IMR-90 (cell line): ENCODE data around the gene ANKRD35. TPM values are rescaled to one million over a fixed set of nuclear protein-coding genes. Genes with fewer than 3 reads are reported as not detected.

Experiments
- ATAC-seq: fragments of 200-7000 bp; cut with Tn5 transposase; 2 replicates; pipeline ENCODE4 v1.9.1; 2020; ENCODE audit warnings: low read depth, mild to moderate bottlenecking, moderate library complexity
- BruUV-seq: library from RNA; stranded (reverse); fragments of 400-500 nt; replicated peaks from 2 replicates; lab custom pipeline; 2021; lab: Mats Ljungman, UMichigan
- CTCF ChIA-PET: fragments of 300-600 bp; formaldehyde crosslinking; extraction: SDS; loops from one replicate; lab custom pipeline; 2021; ENCODE audit warnings: antibody characterized with exemption; lab: Yijun Ruan, JAX
- POLR2A ChIA-PET: fragments of 300-600 bp; sonication (Branson Sonifier 250); formaldehyde crosslinking; loops from one replicate; lab custom pipeline; 2022; ENCODE audit warnings: antibody characterized with exemption; ENCODE audit not compliant: unreplicated experiment; lab: Charles Lee
- DNase-seq: peaks from one replicate; pipeline ENCODE4 v3.0.0; 2013
- H2AFZ ChIP-seq: replicated peaks from 2 replicates; pipeline ENCODE3; 2013; ENCODE audit warnings: low read length, mild to moderate bottlenecking; ENCODE audit not compliant: poor library complexity
- H2AK5ac ChIP-seq: 2 replicates; pipeline ENCODE4 v1.6.1; 2013; ENCODE audit warnings: low read depth, low read length, inconsistent platforms
- H2AK9ac ChIP-seq: replicated peaks from 2 replicates; pipeline ENCODE3; 2013; ENCODE audit warnings: mild to moderate bottlenecking, low read depth, low read length, moderate library complexity; ENCODE audit not compliant: poor library complexity
- H2BK120ac ChIP-seq: 2 replicates; pipeline ENCODE4 v1.6.1; 2013; ENCODE audit warnings: low read depth, low read length, inconsistent platforms
- H2BK15ac ChIP-seq: 3 replicates; pipeline ENCODE4 v1.6.1; 2013; ENCODE audit warnings: low read depth, low read length, inconsistent platforms
- H2BK20ac ChIP-seq: 2 replicates; pipeline ENCODE4 v1.6.1; 2013; ENCODE audit warnings: low read depth, mild to moderate bottlenecking, inconsistent platforms, low read length, moderate library complexity
- H2BK5ac ChIP-seq: 2 replicates; pipeline ENCODE4 v1.6.1; 2013; ENCODE audit warnings: mild to moderate bottlenecking, low read depth, low read length, inconsistent platforms; ENCODE audit not compliant: poor library complexity, severe bottlenecking
- H3K14ac ChIP-seq: replicated peaks from 2 replicates; pipeline ENCODE4 v1.6.1; 2013; ENCODE audit warnings: low read depth, low read length, inconsistent platforms
- H3K18ac ChIP-seq: 2 replicates; pipeline ENCODE4 v1.6.1; 2013; ENCODE audit warnings: low read depth, low read length, control low read depth
- H3K23ac ChIP-seq: 2 replicates; pipeline ENCODE4 v1.6.1; 2013; ENCODE audit warnings: low read depth, low read length, inconsistent platforms
- H3K27ac ChIP-seq: 2 replicates; pipeline ENCODE4 v1.5.1; 2013; ENCODE audit warnings: mild to moderate bottlenecking, control low read depth, low read length; ENCODE audit not compliant: insufficient read depth
- H3K27me3 ChIP-seq: 2 replicates; pipeline ENCODE4 v1.6.1; 2013; ENCODE audit warnings: low read length; ENCODE audit not compliant: control insufficient read depth, insufficient read depth
- H3K36me3 ChIP-seq: 2 replicates; pipeline ENCODE4 v1.6.1; 2013; ENCODE audit warnings: low read length, mixed read lengths; ENCODE audit not compliant: control insufficient read depth, insufficient read depth
- H3K4ac ChIP-seq: 2 replicates; pipeline ENCODE4 v1.6.1; 2013; ENCODE audit warnings: low read depth, low read length, inconsistent platforms
- H3K4me1 ChIP-seq: 2 replicates; pipeline ENCODE4 v1.6.1; 2013; ENCODE audit warnings: low read length, mixed read lengths; ENCODE audit not compliant: control insufficient read depth, insufficient read depth
- H3K4me2 ChIP-seq: 2 replicates; pipeline ENCODE4 v1.6.1; 2013; ENCODE audit warnings: low read depth, mild to moderate bottlenecking, control low read depth, low read length, moderate library complexity
- H3K4me3 ChIP-seq: 2 replicates; pipeline ENCODE4 v1.5.1; 2013; ENCODE audit warnings: low read depth, mild to moderate bottlenecking, control low read depth, low read length, moderate library complexity; ENCODE audit not compliant: insufficient read depth
- H3K56ac ChIP-seq: 2 replicates; pipeline ENCODE4 v1.6.1; 2013; ENCODE audit warnings: low read length, inconsistent platforms; ENCODE audit not compliant: insufficient read depth; ENCODE audit errors: extremely low read depth
- H3K79me1 ChIP-seq, 2 experiments: 2 replicates each; pipeline ENCODE4 v1.6.1; 2013; ENCODE audit warnings: low read length in 2 of 2, inconsistent platforms in 1 of 2, low read depth in 1 of 2
- H3K9ac ChIP-seq: 2 replicates; pipeline ENCODE4 v1.6.1; 2013; ENCODE audit warnings: low read depth, low read length, control low read depth
- H3K9me1 ChIP-seq: 2 replicates; pipeline ENCODE4 v1.6.1; 2013; ENCODE audit warnings: low read length, inconsistent platforms; ENCODE audit not compliant: insufficient read depth
- H3K9me3 ChIP-seq: 2 replicates; pipeline ENCODE4 v1.6.1; 2013; ENCODE audit warnings: low read length; ENCODE audit not compliant: control insufficient read depth, insufficient read depth
- H4K20me1 ChIP-seq: 2 replicates; pipeline ENCODE4 v1.6.1; 2013; ENCODE audit warnings: low read length, inconsistent platforms; ENCODE audit not compliant: insufficient read depth
- H4K5ac ChIP-seq: 2 replicates; pipeline ENCODE4 v1.6.1; 2013; ENCODE audit warnings: mild to moderate bottlenecking, low read depth, low read length, control low read depth
- H4K8ac ChIP-seq, 2 experiments: 2 replicates each; pipeline ENCODE4 v1.6.1; 2013; ENCODE audit warnings: low read depth in 2 of 2, low read length in 2 of 2, control low read depth in 1 of 2, inconsistent platforms in 1 of 2
- H4K91ac ChIP-seq: 2 replicates; pipeline ENCODE4 v1.6.1; 2013; ENCODE audit warnings: low read depth, low read length, inconsistent platforms; ENCODE audit not compliant: insufficient read depth
- BHLHE40 ChIP-seq: fragments of 150-350 bp; IDR thresholded peaks from 2 replicates; pipeline ENCODE4 v1.6.1; 2016; ENCODE audit warnings: mild to moderate bottlenecking, low read depth, low read length
- CEBPB ChIP-seq: IDR thresholded peaks from 2 replicates; pipeline ENCODE4 v1.6.1; 2012; ENCODE audit warnings: low read depth, low read length, improper control_type of control experiment
- CHD1 ChIP-seq: IDR thresholded peaks from 2 replicates; pipeline ENCODE4 v1.6.1; 2012; ENCODE audit warnings: low read depth, low read length, improper control_type of control experiment
- FOS ChIP-seq: fragments of 150-350 bp; IDR thresholded peaks from 2 replicates; pipeline ENCODE4 v1.6.1; 2016; ENCODE audit warnings: low read depth, low read length
- MAFK ChIP-seq: IDR thresholded peaks from 2 replicates; pipeline ENCODE4 v1.6.1; 2012; ENCODE audit warnings: low read depth, low read length, improper control_type of control experiment
- MAZ ChIP-seq: IDR thresholded peaks from 2 replicates; pipeline ENCODE4 v1.6.1; 2012; ENCODE audit warnings: low read depth, mild to moderate bottlenecking, low read length, improper control_type of control experiment, moderate library complexity, borderline replicate concordance
- MXI1 ChIP-seq: IDR thresholded peaks from 2 replicates; pipeline ENCODE4 v1.6.1; 2012; ENCODE audit warnings: low read depth, mild to moderate bottlenecking, low read length, moderate library complexity, borderline replicate concordance
- NFE2L2 ChIP-seq: fragments of 150-350 bp; IDR thresholded peaks from 2 replicates; pipeline ENCODE4 v1.6.1; 2016; ENCODE audit warnings: low read depth, mild to moderate bottlenecking, low read length
- POLR2A ChIP-seq: IDR thresholded peaks from 2 replicates; pipeline ENCODE4 v1.6.1; 2012; ENCODE audit warnings: mild to moderate bottlenecking, low read depth, low read length
- RAD21 ChIP-seq: IDR thresholded peaks from 2 replicates; pipeline ENCODE4 v1.6.1; 2012; ENCODE audit warnings: low read length, improper control_type of control experiment
- RCOR1 ChIP-seq: IDR thresholded peaks from 2 replicates; pipeline ENCODE4 v1.6.1; 2012; ENCODE audit warnings: mild to moderate bottlenecking, low read length, improper control_type of control experiment; ENCODE audit not compliant: insufficient replicate concordance
- RFX5 ChIP-seq: IDR thresholded peaks from 2 replicates; pipeline ENCODE4 v1.8.0; 2012; ENCODE audit warnings: low read depth, mild to moderate bottlenecking, low read length, moderate library complexity
- SMC3 ChIP-seq: fragments of 150-350 bp; IDR thresholded peaks from 2 replicates; pipeline ENCODE4 v1.6.1; 2016; ENCODE audit warnings: low read depth, mild to moderate bottlenecking, antibody characterized with exemption, low read length, moderate library complexity
- WGBS, 2 experiments: methylation state at CpG; one replicate each; pipeline versions ENCODE4 v1.1.5 to v1.1.7; 2013; ENCODE audit warnings: missing lambda C conversion rate in 2 of 2; ENCODE audit not compliant: insufficient read length in 1 of 2; ENCODE audit errors: extremely low coverage in 2 of 2; 5-methylcytosine and 5-hydroxymethylcytosine counted together
- dilution Hi-C: fragments of 300-500 bp; cut with HindIII; formaldehyde crosslinking; loops from one replicate; pipeline ENCODE4 v1.14.3; 2018; ENCODE audit warnings: low sequenced_read_pairs; ENCODE audit not compliant: unreplicated experiment
- in situ Hi-C: fragments of 300-500 bp; cut with MboI; formaldehyde crosslinking; loops from 3 replicates; pipeline ENCODE4 v1.14.3; 2019; ENCODE audit warnings: low sequenced_read_pairs, inconsistent platforms, mixed read lengths
- intact Hi-C: fragments of 100-400 bp; cut with micrococcal nuclease; formaldehyde crosslinking; loops from 2 replicates; pipeline ENCODE4 v1.10.0; 2022
- polyA plus RNA-seq, 3 experiments: library from polyadenylated mRNA; depleted of rRNA; stranded (reverse); fragments of >200 nt; gene quantifications; 2 replicates each; pipeline ENCODE4 v1.2.3, GENCODE V29; 2012; ENCODE audit warnings: low replicate concordance in 1 of 3
- total RNA-seq: library from RNA; depleted of rRNA; stranded (reverse); fragments of >200 nt; gene quantifications from 2 replicates; pipeline ENCODE4 v1.2.3, GENCODE V29; 2012
- TF ChIP-seq, protein P1 (sequence below): fragments of 150-350 bp; IDR thresholded peaks from 2 replicates; pipeline ENCODE4 v1.6.1; 2017; ENCODE audit warnings: mild to moderate bottlenecking, antibody characterized with exemption, low read length, low read depth
- TF ChIP-seq, protein P2 (sequence below): fragments of 150-350 bp; IDR thresholded peaks from 2 replicates; pipeline ENCODE4 v1.6.1; 2016; ENCODE audit warnings: low read depth, mild to moderate bottlenecking, low read length, moderate library complexity, borderline replicate concordance

ANKRD35 gene
- total and polyA plus RNA-seq, 2 of the 4 experiments (the other 2 are of a cell fraction) = 0.90 to 2.4 TPM

DNA sequence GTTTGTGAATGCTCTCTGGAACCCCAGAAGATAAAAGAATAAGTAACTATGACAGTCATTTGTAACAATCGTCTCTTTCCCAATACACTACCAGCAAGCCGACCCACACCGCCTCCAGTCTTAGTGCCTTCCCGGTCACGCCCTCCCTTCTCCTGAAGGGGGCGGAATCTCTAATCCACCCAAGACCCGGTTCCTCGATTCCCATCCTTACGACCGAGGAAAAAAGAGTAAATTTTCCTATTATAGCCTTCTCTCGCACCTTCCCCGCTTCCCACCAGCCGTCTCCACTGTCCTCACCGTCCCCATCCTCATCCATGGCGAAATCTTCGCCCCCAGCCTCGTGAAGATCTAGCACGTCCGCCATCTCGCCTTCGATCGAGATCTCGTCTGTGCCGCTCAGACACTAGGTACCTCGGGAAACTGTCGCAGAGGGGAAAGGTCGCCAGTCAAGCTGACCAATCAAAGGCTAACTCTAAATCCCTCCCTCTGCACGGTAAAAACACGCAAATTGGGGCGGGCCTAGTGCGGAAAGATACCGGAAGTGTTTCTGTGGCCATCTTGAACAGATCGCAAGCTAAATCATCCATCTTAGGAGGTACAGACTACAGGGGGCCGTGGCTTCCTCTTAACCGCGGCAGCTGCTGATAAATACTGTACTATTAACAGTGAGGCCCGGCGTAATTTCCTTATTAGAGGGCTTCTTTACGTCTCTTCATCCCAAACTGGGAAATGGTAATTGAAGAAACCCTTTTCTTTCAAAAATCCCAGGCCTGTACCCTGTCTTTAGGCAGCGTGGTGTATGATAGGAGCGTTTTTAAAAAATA lies 41.6 kb upstream of the ANKRD35 start, which contains the start of gene RBM8A:
TSS of gene RBM8A (minus strand) at position 422 of the 824 bp plus-strand sequence. CDS start at position 364, 58 bp downstream.
- peaks cover 3% of the 10 kb centered on the region for H3K4me1 ChIP-seq
- H3K9me1 ChIP-seq = peaks cover 4% of the 10 kb centered on the region; the same call in 1 of the 2 replicates
- peak within 1 kb of the TSS; percentile 89 for H3K4ac ChIP-seq
- in situ Hi-C loops = no loop called here
- H4K91ac ChIP-seq = peak within 1 kb of the TSS; percentile 82
- H3K9ac ChIP-seq = peak within 1 kb of the TSS; percentile 96
- H3K18ac ChIP-seq = peak within 1 kb of the TSS; percentile 86
- dilution Hi-C loops = no loop called here
- POLR2A ChIA-PET = interaction anchor here (0.7 to 0.9 kb wide), 3 partner anchors 37 to 52 kb away, joined by 3 to 4 read pairs (median 3); no protein-coding TSS in a partner anchor
- peak within 1 kb of the TSS; percentile 97 for H3K56ac ChIP-seq
- CTCF ChIA-PET = interaction anchor here (0.6 to 0.9 kb wide), 4 partner anchors 27 to 53 kb away, joined by 3 to 5 read pairs (median 3); partner anchors contain the start of genes ANKRD34A and POLR3GL
- H3K36me3 ChIP-seq = peaks cover 6% of the 10 kb centered on the region
- H2BK15ac ChIP-seq = no peak within 1 kb of the TSS; the same call in 2 of the 3 replicates
- H3K4me2 ChIP-seq = peak within 1 kb of the TSS; percentile 87
- H4K5ac ChIP-seq = peak within 1 kb of the TSS; percentile 95
- ATAC-seq = peak; percentile 100
- peak within 1 kb of the TSS; percentile 96 to 97 for H4K8ac ChIP-seq
- H4K20me1 ChIP-seq = no peaks in the 10 kb centered on the region
- WGBS, 2 experiments = 2% methylated on average over 15 of the region's 41 CpGs; no CpG with 5 or more reads in 1 of the 2 experiments
- H2BK20ac ChIP-seq = no peak within 1 kb of the TSS
- H2AK5ac ChIP-seq = peak within 1 kb of the TSS; percentile 73
- peak within 1 kb of the TSS; percentile 76 for H3K4me3 ChIP-seq
- H3K23ac ChIP-seq = peak within 1 kb of the TSS; percentile 86
- intact Hi-C loops = loop anchor here (2.0 kb wide), 3 partner anchors 30 to 70 kb away; partner anchors contain the start of genes ANKRD34A, POLR3GL and TXNIP
- peak within 1 kb of the TSS; percentile 80 for H2AK9ac ChIP-seq
- H3K27me3 ChIP-seq = no peaks in the 10 kb centered on the region
- peak within 1 kb of the TSS; percentile 92 for H2BK5ac ChIP-seq
- peaks cover 18 to 27% of the 10 kb centered on the region in 2 experiments; a peak in 3 of 4 replicates for H3K79me1 ChIP-seq
- no TSS peak for BruUV-seq
- no peaks in the 10 kb centered on the region for H3K9me3 ChIP-seq
- DNase-seq = peak; percentile 99
- peak within 1 kb of the TSS; percentile 87 for H3K27ac ChIP-seq
- peak within 1 kb of the TSS; percentile 35; the same call in 1 of the 2 replicates for H2BK120ac ChIP-seq
- peak within 1 kb of the TSS; percentile 87 for H3K14ac ChIP-seq
- peak within 1 kb of the TSS; percentile 91 for H2AFZ ChIP-seq
- TF ChIP-seq POLR2A = peak; percentile 97
- peak; percentile 15; the same call in 1 of the 2 replicates for TF ChIP-seq MAZ
- no peak; the same call in 1 of the 2 replicates for TF ChIP-seq BHLHE40
- TF ChIP-seq RFX5 = no peak
- no peak; the same call in 1 of the 2 replicates for TF ChIP-seq MXI1
- TF ChIP-seq SMC3 = no peak
- TF ChIP-seq RAD21 = no peak
- peak; percentile 42; the same call in 1 of the 2 replicates for TF ChIP-seq CEBPB
- TF ChIP-seq MAFK = no peak
- no peak for TF ChIP-seq FOS
- no peak for TF ChIP-seq RCOR1
- TF ChIP-seq, protein P1, sequence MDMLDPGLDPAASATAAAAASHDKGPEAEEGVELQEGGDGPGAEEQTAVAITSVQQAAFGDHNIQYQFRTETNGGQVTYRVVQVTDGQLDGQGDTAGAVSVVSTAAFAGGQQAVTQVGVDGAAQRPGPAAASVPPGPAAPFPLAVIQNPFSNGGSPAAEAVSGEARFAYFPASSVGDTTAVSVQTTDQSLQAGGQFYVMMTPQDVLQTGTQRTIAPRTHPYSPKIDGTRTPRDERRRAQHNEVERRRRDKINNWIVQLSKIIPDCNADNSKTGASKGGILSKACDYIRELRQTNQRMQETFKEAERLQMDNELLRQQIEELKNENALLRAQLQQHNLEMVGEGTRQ = no peak
- 0 out of 2 replicates have a peak, but pooled peaks have one; percentile 65 for TF ChIP-seq CHD1
- no peak for TF ChIP-seq NFE2L2
- TF ChIP-seq, protein P2, sequence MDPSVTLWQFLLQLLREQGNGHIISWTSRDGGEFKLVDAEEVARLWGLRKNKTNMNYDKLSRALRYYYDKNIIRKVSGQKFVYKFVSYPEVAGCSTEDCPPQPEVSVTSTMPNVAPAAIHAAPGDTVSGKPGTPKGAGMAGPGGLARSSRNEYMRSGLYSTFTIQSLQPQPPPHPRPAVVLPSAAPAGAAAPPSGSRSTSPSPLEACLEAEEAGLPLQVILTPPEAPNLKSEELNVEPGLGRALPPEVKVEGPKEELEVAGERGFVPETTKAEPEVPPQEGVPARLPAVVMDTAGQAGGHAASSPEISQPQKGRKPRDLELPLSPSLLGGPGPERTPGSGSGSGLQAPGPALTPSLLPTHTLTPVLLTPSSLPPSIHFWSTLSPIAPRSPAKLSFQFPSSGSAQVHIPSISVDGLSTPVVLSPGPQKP = no peak
